ENCODE results near the gene LBX2.

- no peak for TF ChIP-seq CTCF (IDR thresholded peaks at IDR 0.05)
- TF ChIP-seq ZFX (IDR thresholded peaks at IDR 0.05; ENCODE audit: borderline replicate concordance) = no peak
These were observed 16.0 kb upstream of the LBX2 start for GRCh38 chr2:74515271-74515980.
